ENCODE results near the gene SOX11.

SOX11 gene

DNA sequence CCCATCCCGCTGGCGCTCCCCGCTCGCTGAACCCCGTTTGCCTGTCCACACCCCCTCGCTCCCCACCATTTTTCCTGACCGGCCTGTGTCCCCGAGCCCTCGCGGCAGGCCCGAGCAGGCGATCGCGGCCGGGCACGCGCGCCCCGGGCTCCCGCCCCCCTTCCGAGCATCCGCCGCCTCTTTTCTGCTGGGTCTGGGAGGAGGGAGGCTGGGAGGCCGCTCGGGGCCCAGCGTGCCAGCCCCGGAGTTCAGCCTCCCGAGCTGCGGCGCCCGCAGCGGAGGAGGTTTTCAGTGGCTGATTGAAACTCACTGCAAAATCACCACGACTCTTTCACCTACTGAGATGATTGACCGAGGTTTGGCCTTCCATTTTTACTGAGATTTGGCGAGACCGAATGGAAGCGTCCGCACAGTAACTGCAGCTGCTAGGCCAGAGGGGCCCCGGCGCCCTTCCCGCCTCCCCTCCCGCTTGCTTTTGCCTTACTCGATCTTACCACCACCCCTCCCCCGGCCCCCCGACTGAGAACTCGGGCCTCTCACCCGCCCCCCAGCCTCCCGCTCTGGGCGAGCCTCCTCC is 4.8 kb downstream of the SOX11 start:
- peaks cover 48 to 70% of the 10 kb centered on the region in 2 donors for H3K27me3 Mint-ChIP-seq

GRCh38 chr2:5697562-5697961 is 5.4 kb downstream of the SOX11 start:
- Mint-ChIP-seq H3K27me3 (peaks cover 45 to 65% of the 10 kb centered on the region in 2 donors), H3K27ac (no peak overlapping the region), H3K9me3 (no peaks in the 10 kb centered on the region), H3K36me3 (peaks cover 3 to 9% of the 10 kb centered on the region in 2 donors), H3K4me1 (peaks cover 11 to 22% of the 10 kb centered on the region in 2 donors), H3K4me3 (no peak overlapping the region)
- no peak for DNase-seq
- ATAC-seq (replicated peaks): no peak

More for the DNA sequence above, 4.8 kb downstream of the SOX11 start:
- H3K9me3 Mint-ChIP-seq: no peaks in the 10 kb centered on the region
- no peak for DNase-seq
- peak in 1 of 2 donors; percentile 48 for ATAC-seq (replicated peaks)
- peak overlapping the region; percentile 57 to 77 for H3K4me3 Mint-ChIP-seq
- peaks cover 11 to 24% of the 10 kb centered on the region in 2 donors for H3K4me1 Mint-ChIP-seq
- H3K27ac Mint-ChIP-seq: no peak overlapping the region
- peaks cover 4 to 9% of the 10 kb centered on the region in 2 donors for H3K36me3 Mint-ChIP-seq

DNA sequence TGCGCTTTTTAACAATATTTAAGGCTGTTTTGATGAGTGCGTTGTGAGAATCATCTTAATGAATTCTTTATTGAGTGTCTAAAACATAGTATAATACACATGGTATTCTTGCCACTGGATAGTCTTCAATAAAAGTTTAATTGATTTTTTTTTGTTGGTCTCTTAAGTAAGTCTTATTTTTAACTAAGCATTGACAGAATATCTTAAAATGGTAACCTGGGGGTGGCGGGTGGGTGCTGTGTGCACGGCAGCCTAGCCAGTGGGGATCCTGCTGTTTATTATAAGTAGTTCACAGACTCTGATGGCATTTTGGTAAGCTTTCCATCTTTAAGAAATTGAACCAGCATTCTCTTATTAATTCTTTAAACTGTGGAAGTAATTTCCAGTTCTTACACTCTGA is 6.0 kb downstream of the SOX11 start:
- H3K9me3 Mint-ChIP-seq: no peaks in the 10 kb centered on the region
- ATAC-seq (replicated peaks): no peak
- peaks cover 3 to 9% of the 10 kb centered on the region in 2 donors for H3K36me3 Mint-ChIP-seq

GRCh38 chr2:5699963-5700362 is 7.8 kb downstream of the SOX11 start:
- Mint-ChIP-seq H3K36me3 (peaks cover 0 to 5% of the 10 kb centered on the region in 2 donors), H3K4me1 (peaks cover 3 to 11% of the 10 kb centered on the region in 2 donors), H3K27ac (no peak overlapping the region), H3K27me3 (peaks cover 42 to 56% of the 10 kb centered on the region in 2 donors), H3K4me3 (no peak overlapping the region), H3K9me3 (peaks cover 0 to 1% of the 10 kb centered on the region in 2 donors)
- DNase-seq (no peak), ATAC-seq (replicated peaks) (no peak)

More for the DNA sequence above, 6.0 kb downstream of the SOX11 start:
- Mint-ChIP-seq H3K27ac (no peak overlapping the region), H3K4me1 (peaks cover 7 to 18% of the 10 kb centered on the region in 2 donors), H3K27me3 (peaks cover 45 to 63% of the 10 kb centered on the region in 2 donors), H3K4me3 (no peak overlapping the region)
- no peak for DNase-seq

DNA sequence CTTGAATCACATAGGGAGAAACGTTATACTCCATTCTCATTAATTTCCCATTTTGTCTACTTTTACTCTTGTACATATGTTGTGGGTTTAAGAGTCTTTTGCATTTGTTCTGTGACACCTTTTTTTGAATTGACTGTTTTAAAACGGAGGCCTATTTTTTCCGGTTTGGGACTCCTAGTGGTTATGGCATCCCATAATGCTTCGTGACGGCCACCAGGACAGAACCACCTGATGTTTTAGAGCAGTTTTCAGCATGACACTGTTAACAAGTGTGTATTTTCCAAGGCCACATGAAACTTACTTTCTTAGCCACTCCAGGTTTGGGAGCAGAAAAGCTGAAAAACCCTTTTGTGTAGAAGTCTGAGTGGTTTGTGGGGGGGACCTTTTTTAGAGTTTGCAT is 8.4 kb downstream of the SOX11 start:
- no peak overlapping the region for H3K4me3 Mint-ChIP-seq
- DNase-seq (no peak), ATAC-seq (replicated peaks) (no peak)
- peaks cover 0 to 7% of the 10 kb centered on the region in 2 donors for H3K36me3 Mint-ChIP-seq
- H3K27ac Mint-ChIP-seq: no peak overlapping the region
- peaks cover 0 to 1% of the 10 kb centered on the region in 2 donors for H3K9me3 Mint-ChIP-seq
- peaks cover 3 to 7% of the 10 kb centered on the region in 2 donors for H3K4me1 Mint-ChIP-seq
- H3K27me3 Mint-ChIP-seq: peaks cover 42 to 53% of the 10 kb centered on the region in 2 donors

- Mint-ChIP-seq H3K4me3 (no peak overlapping the region), H3K27ac (no peak overlapping the region), H3K36me3 (peaks cover 0 to 3% of the 10 kb centered on the region in 2 donors), H3K9me3 (peaks cover 0 to 1% of the 10 kb centered on the region in 2 donors), H3K4me1 (peaks cover 0 to under 1% of the 10 kb centered on the region in 2 donors), H3K27me3 (peaks cover 35 to 46% of the 10 kb centered on the region in 2 donors)
- DNase-seq (no peak), ATAC-seq (replicated peaks) (no peak)
Measured at GRCh38 chr2:5701266-5701665, 9.1 kb downstream of the SOX11 start.

DNA sequence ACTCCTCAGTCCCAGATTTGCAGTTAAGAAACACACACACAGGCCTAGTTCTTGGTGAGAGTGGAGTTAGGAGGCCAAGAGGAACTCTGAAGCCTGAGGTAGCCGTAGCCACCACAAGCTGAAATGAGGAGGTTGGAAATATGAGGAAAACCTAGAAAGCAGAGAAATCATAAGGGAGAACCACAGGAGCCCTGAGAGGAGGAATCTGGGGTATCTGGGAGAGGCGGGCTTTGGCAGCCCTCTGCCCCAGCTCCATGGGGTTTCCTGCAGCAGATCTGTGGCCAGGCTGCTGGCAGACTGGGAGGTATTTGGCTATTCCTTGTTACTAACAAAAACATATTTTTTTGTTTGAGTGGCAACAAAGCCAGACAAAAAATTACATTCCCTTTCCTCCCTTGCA is 11.0 kb downstream of the SOX11 start:
- Mint-ChIP-seq H3K4me3 (no peak overlapping the region), H3K27ac (no peak overlapping the region), H3K27me3 (peaks cover 31 to 40% of the 10 kb centered on the region in 2 donors), H3K9me3 (peaks cover 0 to 1% of the 10 kb centered on the region in 2 donors), H3K4me1 (no peaks in the 10 kb centered on the region), H3K36me3 (peaks cover 0 to 3% of the 10 kb centered on the region in 2 donors)
- ATAC-seq (replicated peaks): no peak
- no peak for DNase-seq

DNA sequence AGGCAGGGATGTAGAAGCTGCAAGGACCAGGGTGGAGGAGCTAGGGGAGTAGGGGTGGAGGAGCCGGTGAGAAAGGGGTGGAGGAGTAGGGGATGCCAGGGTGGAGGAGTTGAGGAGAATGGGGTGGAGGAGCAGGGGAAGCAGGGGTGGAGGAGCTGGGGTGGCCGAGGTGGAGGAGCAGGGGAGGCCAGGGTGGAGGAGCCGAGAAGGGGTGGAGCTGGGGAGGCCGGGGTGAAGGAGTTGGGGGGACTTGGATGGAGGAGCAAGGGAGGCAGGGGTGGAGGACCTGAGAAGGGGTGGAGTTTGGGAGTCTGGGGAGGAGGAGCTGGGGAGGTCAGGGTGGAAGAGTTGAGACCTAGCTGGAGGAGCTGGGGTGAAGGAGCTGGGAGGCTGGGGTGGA is 13.3 kb downstream of the SOX11 start:
- H3K36me3 Mint-ChIP-seq: peaks cover 0 to 3% of the 10 kb centered on the region in 2 donors
- no peak overlapping the region for H3K4me3 Mint-ChIP-seq
- H3K27ac Mint-ChIP-seq: no peak overlapping the region
- H3K27me3 Mint-ChIP-seq: peaks cover 21 to 28% of the 10 kb centered on the region in 2 donors
- no peaks in the 10 kb centered on the region for H3K4me1 Mint-ChIP-seq
- ATAC-seq (replicated peaks) (no peak), DNase-seq (no peak)
- peaks cover 0 to 3% of the 10 kb centered on the region in 2 donors for H3K9me3 Mint-ChIP-seq

- no peak for DNase-seq
- Mint-ChIP-seq H3K4me3 (no peak overlapping the region), H3K27ac (no peak overlapping the region), H3K9me3 (peaks cover 0 to 3% of the 10 kb centered on the region in 2 donors), H3K27me3 (peaks cover 15 to 18% of the 10 kb centered on the region in 2 donors), H3K36me3 (peaks cover 0 to 3% of the 10 kb centered on the region in 2 donors), H3K4me1 (no peaks in the 10 kb centered on the region)
- no peak for ATAC-seq (replicated peaks)
Measured at GRCh38 chr2:5706717-5707455, 14.7 kb downstream of the SOX11 start.

DNA sequence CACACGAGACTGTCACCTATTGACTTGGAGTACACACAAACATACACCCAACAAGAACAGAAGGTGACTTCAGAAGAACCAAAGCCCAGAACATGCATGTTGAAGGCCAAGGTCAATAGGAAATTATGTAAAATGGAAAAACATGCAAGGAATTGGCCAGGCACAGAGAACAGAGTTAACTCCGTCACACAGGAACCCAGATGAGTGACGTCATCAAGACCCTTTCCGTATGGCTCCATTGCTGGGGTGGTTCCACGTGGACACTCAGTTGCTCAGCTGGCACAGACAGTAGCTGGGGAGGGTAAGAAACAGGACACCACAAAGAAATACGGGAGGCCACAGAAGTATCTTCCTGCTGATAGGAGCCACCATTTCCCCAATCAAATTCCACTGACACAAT is 18.4 kb downstream of the SOX11 start:
- peaks cover 3% of the 10 kb centered on the region in 2 donors for H3K9me3 Mint-ChIP-seq
- H3K4me1 Mint-ChIP-seq: no peaks in the 10 kb centered on the region
- no peak overlapping the region for H3K27ac Mint-ChIP-seq

GRCh38 chr2:5713101-5713500 is 20.9 kb downstream of the SOX11 start:
- no peak overlapping the region for H3K27ac Mint-ChIP-seq
- no peaks in the 10 kb centered on the region for H3K36me3 Mint-ChIP-seq
- peaks cover 3% of the 10 kb centered on the region in 2 donors for H3K9me3 Mint-ChIP-seq
- peaks cover 0 to 4% of the 10 kb centered on the region in 2 donors for H3K27me3 Mint-ChIP-seq
- no peak for DNase-seq
- no peak for ATAC-seq (replicated peaks)
- no peak overlapping the region for H3K4me3 Mint-ChIP-seq
- no peaks in the 10 kb centered on the region for H3K4me1 Mint-ChIP-seq

More for the DNA sequence above, 18.4 kb downstream of the SOX11 start:
- Mint-ChIP-seq H3K4me3 (no peak overlapping the region), H3K27me3 (peaks cover 0 to 4% of the 10 kb centered on the region in 2 donors), H3K36me3 (no peaks in the 10 kb centered on the region)
- DNase-seq: no peak
- ATAC-seq (replicated peaks): no peak

DNA sequence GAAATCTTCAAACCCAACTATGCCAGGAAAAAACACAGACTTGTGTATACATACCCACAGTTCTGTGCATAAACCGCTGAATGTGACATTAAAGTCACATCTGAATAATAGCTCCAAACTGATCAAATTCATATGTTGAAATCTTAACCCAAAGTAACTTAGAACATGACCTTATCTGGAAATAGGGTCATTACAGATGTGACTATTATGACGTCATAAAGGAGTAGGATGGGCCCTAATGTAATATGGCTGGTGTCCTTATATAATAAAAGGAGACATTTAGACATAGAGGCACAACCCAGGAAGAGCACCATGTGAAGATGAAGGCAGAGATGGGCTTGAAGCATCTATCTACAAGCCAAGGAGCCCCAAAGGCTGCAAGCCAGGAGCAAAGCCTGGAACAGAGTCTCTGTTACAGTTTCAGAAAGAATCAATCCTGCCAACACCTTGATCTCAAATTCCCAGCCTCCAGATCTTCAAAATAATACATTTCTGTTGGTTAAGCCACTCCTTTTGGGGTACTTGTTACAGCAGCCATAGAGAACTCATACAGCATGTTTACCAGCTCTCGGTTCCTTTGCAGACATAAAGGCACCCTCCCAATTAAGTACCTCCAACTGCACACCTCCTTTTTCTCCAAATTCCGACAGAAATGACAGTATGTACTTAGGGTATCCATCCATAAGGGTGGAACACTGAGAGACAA is 27.6 kb downstream of the SOX11 start:
- Mint-ChIP-seq H3K4me3 (no peak overlapping the region), H3K27ac (no peak overlapping the region), H3K27me3 (peaks cover 5 to 11% of the 10 kb centered on the region in 2 donors), H3K9me3 (peaks cover 4 to 7% of the 10 kb centered on the region in 2 donors), H3K36me3 (no peaks in the 10 kb centered on the region), H3K4me1 (no peaks in the 10 kb centered on the region)
- DNase-seq (no peak), ATAC-seq (replicated peaks) (no peak)

DNA sequence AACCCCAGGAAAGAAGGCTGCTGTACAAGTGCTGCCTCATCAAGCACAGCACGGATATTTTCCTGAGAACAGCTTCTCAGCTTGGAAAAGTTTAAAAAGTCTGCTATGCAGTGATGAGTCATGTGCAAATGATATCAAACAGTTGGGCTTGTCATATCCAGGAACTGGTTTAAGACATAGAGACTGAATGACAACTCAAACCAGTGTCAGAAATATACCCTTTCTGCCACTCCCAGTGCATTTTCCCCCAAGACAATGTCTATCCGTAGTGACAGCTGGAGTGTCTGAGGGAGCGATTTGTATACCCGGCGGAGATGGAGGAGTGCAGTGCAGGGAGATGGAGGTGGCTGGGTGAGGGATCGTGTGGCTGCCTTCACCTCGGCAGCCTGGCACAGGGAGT is 28.2 kb downstream of the SOX11 start:
- Mint-ChIP-seq H3K27me3 (peaks cover 6 to 17% of the 10 kb centered on the region in 2 donors), H3K27ac (no peak overlapping the region), H3K4me1 (no peaks in the 10 kb centered on the region), H3K36me3 (no peaks in the 10 kb centered on the region), H3K9me3 (peaks cover 4 to 7% of the 10 kb centered on the region in 2 donors), H3K4me3 (no peak overlapping the region)
- DNase-seq (no peak), ATAC-seq (replicated peaks) (no peak)

DNA sequence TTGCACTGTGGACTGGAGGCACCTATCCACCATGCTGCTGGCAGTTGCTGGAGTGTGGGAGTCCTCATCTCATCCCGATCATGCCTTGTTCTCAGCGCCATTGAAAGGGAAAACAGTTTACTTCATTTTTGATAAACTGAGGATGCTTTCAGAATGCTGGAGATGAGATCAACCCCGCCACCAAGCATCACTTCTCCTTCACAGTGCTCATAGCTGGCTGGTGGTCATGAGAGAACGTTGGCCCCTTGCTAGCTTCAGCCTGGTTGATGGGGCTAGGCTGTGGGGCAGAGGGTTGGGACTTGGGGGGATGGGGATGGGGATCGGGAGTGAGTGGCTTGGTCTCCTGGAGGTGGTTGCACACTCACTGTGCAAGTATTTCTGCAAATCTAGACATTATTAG is 30.1 kb downstream of the SOX11 start:
- Mint-ChIP-seq H3K9me3 (peaks cover 4 to 7% of the 10 kb centered on the region in 2 donors), H3K36me3 (no peaks in the 10 kb centered on the region), H3K27me3 (peaks cover 10 to 26% of the 10 kb centered on the region in 2 donors), H3K4me3 (no peak overlapping the region), H3K27ac (no peak overlapping the region), H3K4me1 (peaks cover 2 to 4% of the 10 kb centered on the region in 2 donors)
- DNase-seq (no peak), ATAC-seq (replicated peaks) (no peak)

Measured in stimulated activated naive B cell treated with anti-CD40 and anti-IgM and Interleukin-4, amounts not matched to agents 10 μg/mL and 1 μg/mL and 100 μg/mL, for 72 hours (primary cell).